HG03064 (cell line): ENCODE measurements around the gene ARHGAP15.

Source experiments
- ATAC-seq: cut with Tn5 transposase; IDR thresholded peaks from one replicate; pipeline ENCODE4 v1.9.1; 2021; ENCODE audit warnings: low read depth; ENCODE audit not compliant: unreplicated experiment

Gene ARHGAP15

GRCh38 chr2:143604566-143604959 lies 475.3 kb downstream of the ARHGAP15 start:
- no peak for ATAC-seq

GRCh38 chr2:143607231-143608062 lies 478.2 kb downstream of the ARHGAP15 start:
- no peak for ATAC-seq

- no peak for ATAC-seq
Observed at GRCh38 chr2:143608063-143608423, 478.8 kb downstream of the ARHGAP15 start.

GRCh38 chr2:143608758-143609157 lies 479.5 kb downstream of the ARHGAP15 start:
- ATAC-seq: no peak

GRCh38 chr2:143611336-143611735 lies 482.1 kb downstream of the ARHGAP15 start:
- no peak for ATAC-seq

GRCh38 chr2:143615562-143615961 lies 486.3 kb downstream of the ARHGAP15 start:
- no peak for ATAC-seq

GRCh38 chr2:143616452-143616851 lies 487.2 kb downstream of the ARHGAP15 start:
- no peak for ATAC-seq

GRCh38 chr2:143617803-143618415 lies 488.7 kb downstream of the ARHGAP15 start:
- no peak for ATAC-seq

GRCh38 chr2:143622106-143622505 lies 492.9 kb downstream of the ARHGAP15 start:
- ATAC-seq: no peak

- ATAC-seq: no peak
Observed at GRCh38 chr2:143623231-143623908, 494.2 kb downstream of the ARHGAP15 start.

- no peak for ATAC-seq
Observed at GRCh38 chr2:143623909-143624260, 494.7 kb downstream of the ARHGAP15 start.

GRCh38 chr2:143629340-143629739 lies 500.1 kb downstream of the ARHGAP15 start:
- no peak for ATAC-seq

GRCh38 chr2:143632751-143633374 lies 503.6 kb downstream of the ARHGAP15 start:
- ATAC-seq: no peak

GRCh38 chr2:143633419-143633818 lies 504.2 kb downstream of the ARHGAP15 start:
- no peak for ATAC-seq

GRCh38 chr2:143635302-143635701 lies 506.1 kb downstream of the ARHGAP15 start:
- ATAC-seq: no peak

- ATAC-seq: no peak
Observed at GRCh38 chr2:143635936-143636335, 506.7 kb downstream of the ARHGAP15 start.

- no peak for ATAC-seq
Observed at GRCh38 chr2:143640826-143641225, 511.6 kb downstream of the ARHGAP15 start.

- ATAC-seq: no peak
Observed at GRCh38 chr2:143645921-143646645, 516.9 kb downstream of the ARHGAP15 start.

- ATAC-seq: no peak
Observed at GRCh38 chr2:143649226-143649740, 520.1 kb downstream of the ARHGAP15 start.

GRCh38 chr2:143652692-143653091 lies 523.5 kb downstream of the ARHGAP15 start:
- no peak for ATAC-seq
